SU-DHL-6 (cell line): Measurements from ENCODE around the gene PPP2R3C.

Experiments
- H2AFZ ChIP-seq: fragments of 200-600 bp; sonication (generic); 2 replicates; pipeline ENCODE4 v1.6.1; 2014; ENCODE audit warnings: low read depth, mild to moderate bottlenecking, moderate library complexity, mixed read lengths, antibody characterized with exemption, low read length; ENCODE audit not compliant: severe bottlenecking
- H3F3A ChIP-seq: fragments of 200-600 bp; shearing (Covaris generic); 2 replicates; pipeline ENCODE4 v1.6.0; 2016; ENCODE audit warnings: antibody characterized with exemption, mild to moderate bottlenecking; ENCODE audit not compliant: insufficient read depth
- H3K27ac ChIP-seq: fragments of 200-600 bp; sonication (generic); 2 replicates; pipeline ENCODE4 v1.5.1; 2016; ENCODE audit warnings: low read depth, mild to moderate bottlenecking, low read length, moderate library complexity, mixed read lengths
- H3K27me3 ChIP-seq: fragments of 200-600 bp; sonication (generic), shearing (Covaris generic); 2 replicates; pipeline ENCODE4 v1.6.0; 2014; ENCODE audit warnings: mild to moderate bottlenecking, low read length
- H3K36me3 ChIP-seq: fragments of 200-600 bp; sonication (generic); 2 replicates; pipeline ENCODE4 v1.6.1; 2014; ENCODE audit warnings: mild to moderate bottlenecking, low read length, mixed read lengths
- H3K4me2 ChIP-seq: fragments of 300-600, 200-600 bp; shearing (Covaris generic), sonication (generic); 2 replicates; pipeline ENCODE4 v1.6.0; 2014; ENCODE audit warnings: low read length, low read depth, mild to moderate bottlenecking; ENCODE audit not compliant: poor library complexity, severe bottlenecking
- H3K4me3 ChIP-seq: fragments of 200-600 bp; sonication (generic); 2 replicates; pipeline ENCODE4 v1.5.1; 2014; ENCODE audit warnings: antibody characterized with exemption, low read length, mild to moderate bottlenecking, mixed read lengths; ENCODE audit not compliant: insufficient read depth, poor library complexity, severe bottlenecking
- H3K79me2 ChIP-seq: fragments of 200-600 bp; sonication (generic); 2 replicates; pipeline ENCODE4 v1.6.1; 2014; ENCODE audit warnings: mild to moderate bottlenecking, low read length, moderate library complexity; ENCODE audit not compliant: insufficient read depth
- H3K9ac ChIP-seq: fragments of 200-600 bp; sonication (generic); 2 replicates; pipeline ENCODE4 v1.7.0; 2014; ENCODE audit warnings: mild to moderate bottlenecking, low read length
- H3K9me2 ChIP-seq: fragments of 200-600 bp; sonication (generic); replicated peaks from 2 replicates; pipeline ENCODE4 v1.6.1; 2014; ENCODE audit warnings: low read length; ENCODE audit not compliant: insufficient read depth
- H3K9me3 ChIP-seq: fragments of 200-600 bp; sonication (generic); 2 replicates; pipeline ENCODE4 v1.6.1; 2014; ENCODE audit warnings: low read length, mixed read lengths; ENCODE audit not compliant: insufficient read depth
- H4K20me1 ChIP-seq: fragments of 200-600 bp; sonication (generic); 2 replicates; pipeline ENCODE4 v1.6.1; 2014; ENCODE audit warnings: low read depth, mild to moderate bottlenecking, antibody characterized with exemption, low read length, moderate library complexity, mixed read lengths
- EZH2phosphoT487 ChIP-seq: fragments of 200-600 bp; sonication (generic), shearing (Covaris generic); conservative IDR thresholded peaks from 2 replicates; pipeline ENCODE4 v1.6.1; 2018; ENCODE audit warnings: mild to moderate bottlenecking, antibody characterized with exemption, low read length, moderate library complexity, mixed read lengths
- TF ChIP-seq, protein P1 (sequence below): fragments of 200-600 bp; sonication (generic); IDR thresholded peaks from one replicate; pipeline ENCODE4 v1.5.1; 2017; ENCODE audit warnings: antibody characterized with exemption, mild to moderate bottlenecking, low read length, moderate library complexity; ENCODE audit not compliant: insufficient read depth, poor library complexity, severe bottlenecking

The PPP2R3C gene

GRCh38 chr14:35121026-35121886 lies 534 bp downstream of the PPP2R3C start:
- TF ChIP-seq, protein P1, sequence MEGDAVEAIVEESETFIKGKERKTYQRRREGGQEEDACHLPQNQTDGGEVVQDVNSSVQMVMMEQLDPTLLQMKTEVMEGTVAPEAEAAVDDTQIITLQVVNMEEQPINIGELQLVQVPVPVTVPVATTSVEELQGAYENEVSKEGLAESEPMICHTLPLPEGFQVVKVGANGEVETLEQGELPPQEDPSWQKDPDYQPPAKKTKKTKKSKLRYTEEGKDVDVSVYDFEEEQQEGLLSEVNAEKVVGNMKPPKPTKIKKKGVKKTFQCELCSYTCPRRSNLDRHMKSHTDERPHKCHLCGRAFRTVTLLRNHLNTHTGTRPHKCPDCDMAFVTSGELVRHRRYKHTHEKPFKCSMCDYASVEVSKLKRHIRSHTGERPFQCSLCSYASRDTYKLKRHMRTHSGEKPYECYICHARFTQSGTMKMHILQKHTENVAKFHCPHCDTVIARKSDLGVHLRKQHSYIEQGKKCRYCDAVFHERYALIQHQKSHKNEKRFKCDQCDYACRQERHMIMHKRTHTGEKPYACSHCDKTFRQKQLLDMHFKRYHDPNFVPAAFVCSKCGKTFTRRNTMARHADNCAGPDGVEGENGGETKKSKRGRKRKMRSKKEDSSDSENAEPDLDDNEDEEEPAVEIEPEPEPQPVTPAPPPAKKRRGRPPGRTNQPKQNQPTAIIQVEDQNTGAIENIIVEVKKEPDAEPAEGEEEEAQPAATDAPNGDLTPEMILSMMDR, result no peak
- TF ChIP-seq EZH2phosphoT487, result no peak
- Histone ChIP-seq H3K36me3 (no peaks in the 10 kb centered on the region; the same call in 1 of the 2 replicates), H3F3A (peaks cover 10% of the 10 kb centered on the region), H3K4me2 (peak overlapping the region; percentile 68), H3K27ac (peak overlapping the region; percentile 89), H3K27me3 (no peaks in the 10 kb centered on the region), H3K9me2 (no peaks in the 10 kb centered on the region), H3K9ac (peak overlapping the region; percentile 87), H3K79me2 (peaks cover 67% of the 10 kb centered on the region), H2AFZ (peak overlapping the region; percentile 80), H3K9me3 (no peaks in the 10 kb centered on the region), H3K4me3 (peak overlapping the region; percentile 83), H4K20me1 (no peaks in the 10 kb centered on the region)

- Histone ChIP-seq H3K9me2 (no peaks in the 10 kb centered on the region), H3K27ac (no peak overlapping the region), H3F3A (peaks cover 5% of the 10 kb centered on the region; the same call in 1 of the 2 replicates), H3K9ac (no peak overlapping the region), H3K79me2 (peaks cover 48% of the 10 kb centered on the region), H3K27me3 (no peaks in the 10 kb centered on the region), H2AFZ (no peak overlapping the region), H3K4me3 (no peak overlapping the region), H3K4me2 (no peak overlapping the region), H3K36me3 (peaks cover 24% of the 10 kb centered on the region), H4K20me1 (no peaks in the 10 kb centered on the region), H3K9me3 (no peaks in the 10 kb centered on the region)
- no peak for TF ChIP-seq EZH2phosphoT487
- TF ChIP-seq, protein P1, result no peak
Observed at GRCh38 chr14:35117112-35117511, 4.7 kb downstream of the PPP2R3C start.

GRCh38 chr14:35116242-35116641 lies 5.5 kb downstream of the PPP2R3C start:
- H3K9ac ChIP-seq, result no peak overlapping the region
- H3K4me3 ChIP-seq, result no peak overlapping the region
- H2AFZ ChIP-seq, result no peak overlapping the region
- H3K4me2 ChIP-seq, result no peak overlapping the region
- peaks cover 33% of the 10 kb centered on the region for H3K36me3 ChIP-seq
- H3F3A ChIP-seq, result peaks cover 2% of the 10 kb centered on the region; the same call in 1 of the 2 replicates
- peaks cover 45% of the 10 kb centered on the region for H3K79me2 ChIP-seq
- TF ChIP-seq EZH2phosphoT487, result no peak
- TF ChIP-seq, protein P1, result no peak
- H4K20me1 ChIP-seq, result no peaks in the 10 kb centered on the region
- no peak overlapping the region for H3K27ac ChIP-seq
- H3K9me2 ChIP-seq, result no peaks in the 10 kb centered on the region
- H3K9me3 ChIP-seq, result peaks cover 5% of the 10 kb centered on the region; the same call in 1 of the 2 replicates
- H3K27me3 ChIP-seq, result no peaks in the 10 kb centered on the region
